ENCODE measurements around the gene B4GALT7.

B4GALT7 gene

DNA sequence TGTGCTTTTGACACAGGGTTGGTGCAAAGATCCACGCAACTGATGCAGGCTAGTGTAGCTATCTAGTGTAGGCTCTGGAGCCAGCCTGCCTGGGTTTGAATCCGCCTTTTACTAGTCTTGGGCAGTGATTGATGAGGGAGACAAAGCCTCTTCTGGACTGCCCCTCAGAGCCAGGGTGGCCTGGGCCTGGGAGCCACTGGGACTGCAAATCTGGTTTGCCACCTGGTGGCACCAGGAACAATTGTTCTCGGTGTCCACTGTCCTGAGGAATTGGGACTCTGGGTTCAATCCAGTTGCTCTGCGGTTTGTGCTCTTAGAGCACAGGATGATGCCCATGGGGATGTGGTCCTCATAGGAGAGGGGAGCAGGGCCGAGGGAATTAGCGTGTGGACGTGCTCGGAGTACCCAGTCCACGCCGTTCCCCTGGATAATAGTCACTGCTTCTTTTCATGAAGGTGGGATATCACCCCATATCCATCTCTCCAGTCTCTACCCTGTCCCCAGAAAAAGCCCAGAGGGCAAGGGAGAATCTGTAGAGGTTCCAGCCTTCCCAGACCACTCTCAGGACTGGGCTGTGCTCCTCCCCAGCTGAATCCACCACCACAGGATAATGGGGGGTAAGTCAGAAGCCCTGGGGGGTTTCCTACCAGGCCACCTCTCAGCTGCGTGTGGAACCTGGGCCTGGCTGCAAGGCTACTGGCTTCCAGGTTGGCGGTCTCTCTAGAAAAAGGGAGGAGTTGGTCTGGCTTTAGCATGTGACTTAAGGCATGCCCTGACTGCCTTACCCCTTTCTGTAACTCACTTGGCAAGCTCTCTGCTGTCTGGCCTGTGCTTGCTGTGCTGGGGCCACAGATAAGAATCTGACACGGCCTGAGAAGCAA is 1.9 kb downstream of the B4GALT7 start:
- TF ChIP-seq, protein P1, sequence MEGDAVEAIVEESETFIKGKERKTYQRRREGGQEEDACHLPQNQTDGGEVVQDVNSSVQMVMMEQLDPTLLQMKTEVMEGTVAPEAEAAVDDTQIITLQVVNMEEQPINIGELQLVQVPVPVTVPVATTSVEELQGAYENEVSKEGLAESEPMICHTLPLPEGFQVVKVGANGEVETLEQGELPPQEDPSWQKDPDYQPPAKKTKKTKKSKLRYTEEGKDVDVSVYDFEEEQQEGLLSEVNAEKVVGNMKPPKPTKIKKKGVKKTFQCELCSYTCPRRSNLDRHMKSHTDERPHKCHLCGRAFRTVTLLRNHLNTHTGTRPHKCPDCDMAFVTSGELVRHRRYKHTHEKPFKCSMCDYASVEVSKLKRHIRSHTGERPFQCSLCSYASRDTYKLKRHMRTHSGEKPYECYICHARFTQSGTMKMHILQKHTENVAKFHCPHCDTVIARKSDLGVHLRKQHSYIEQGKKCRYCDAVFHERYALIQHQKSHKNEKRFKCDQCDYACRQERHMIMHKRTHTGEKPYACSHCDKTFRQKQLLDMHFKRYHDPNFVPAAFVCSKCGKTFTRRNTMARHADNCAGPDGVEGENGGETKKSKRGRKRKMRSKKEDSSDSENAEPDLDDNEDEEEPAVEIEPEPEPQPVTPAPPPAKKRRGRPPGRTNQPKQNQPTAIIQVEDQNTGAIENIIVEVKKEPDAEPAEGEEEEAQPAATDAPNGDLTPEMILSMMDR (conservative IDR thresholded peaks at IDR 0.05; ENCODE audit: low read length) = no peak
- no peak for DNase-seq (ENCODE audit: low read depth)
- H3K4me3 ChIP-seq (ENCODE audit: low read length) = no peak overlapping the region; the same call in 1 of the 2 replicates

DNA sequence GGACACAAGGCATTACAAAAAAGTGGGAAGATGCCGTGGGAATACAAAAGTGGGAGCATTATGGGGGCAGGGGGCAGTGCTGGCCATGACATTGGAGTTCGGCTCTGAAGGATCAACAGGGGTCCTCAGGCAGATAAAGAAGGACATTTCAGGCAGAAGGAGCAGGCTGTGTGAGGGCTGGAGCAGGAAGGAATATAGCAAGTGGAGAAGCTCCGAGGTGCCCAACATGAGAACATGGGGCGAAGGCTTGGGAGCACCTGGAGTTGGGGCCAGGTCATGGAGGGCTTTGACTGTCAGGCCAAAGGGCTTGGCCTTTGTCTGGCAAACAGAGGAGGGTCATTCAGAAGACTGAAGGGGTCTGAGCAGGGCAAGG is 2.5 kb downstream of the B4GALT7 start:
- no peak for DNase-seq (ENCODE audit: low read depth)
- no peak overlapping the region for H3K4me3 ChIP-seq (ENCODE audit: low read length)
- TF ChIP-seq, protein P1 (conservative IDR thresholded peaks at IDR 0.05; ENCODE audit: low read length) = no peak

DNA sequence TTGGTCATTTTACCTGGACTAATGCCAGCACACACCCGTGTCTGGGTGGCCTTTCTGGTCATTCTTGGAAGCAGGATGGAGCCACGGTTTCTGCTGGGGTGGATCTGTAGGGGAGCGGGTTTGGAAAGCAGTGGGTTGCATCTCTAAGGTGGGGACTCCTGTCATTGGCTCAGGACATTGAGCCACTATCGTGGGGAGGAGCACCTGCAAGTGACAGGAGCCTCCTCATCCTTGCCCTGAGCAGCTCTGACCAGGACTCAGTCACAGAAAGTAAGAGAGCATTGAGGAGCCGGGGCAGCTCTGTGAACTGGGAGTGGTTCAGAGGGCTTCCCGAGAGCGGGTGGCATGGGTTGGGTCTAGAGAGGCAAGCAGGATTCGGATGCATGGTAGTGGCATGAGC is 3.7 kb downstream of the B4GALT7 start:
- no peak for DNase-seq (ENCODE audit: low read depth)
- H3K4me3 ChIP-seq (ENCODE audit: low read length) = no peak overlapping the region
- TF ChIP-seq, protein P1 (conservative IDR thresholded peaks at IDR 0.05; ENCODE audit: low read length) = no peak

DNA sequence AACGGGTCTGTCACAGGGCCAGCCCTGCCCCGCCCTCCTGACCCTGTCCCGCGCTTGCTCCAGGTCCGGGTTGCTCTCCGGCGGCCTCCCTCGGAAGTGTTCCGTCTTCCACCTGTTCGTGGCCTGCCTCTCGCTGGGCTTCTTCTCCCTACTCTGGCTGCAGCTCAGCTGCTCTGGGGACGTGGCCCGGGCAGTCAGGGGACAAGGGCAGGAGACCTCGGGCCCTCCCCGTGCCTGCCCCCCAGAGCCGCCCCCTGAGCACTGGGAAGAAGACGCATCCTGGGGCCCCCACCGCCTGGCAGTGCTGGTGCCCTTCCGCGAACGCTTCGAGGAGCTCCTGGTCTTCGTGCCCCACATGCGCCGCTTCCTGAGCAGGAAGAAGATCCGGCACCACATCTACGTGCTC is 4.2 kb downstream of the B4GALT7 start:
- DNase-seq (ENCODE audit: low read depth) = no peak
- TF ChIP-seq, protein P1 (conservative IDR thresholded peaks at IDR 0.05; ENCODE audit: low read length) = no peak
- H3K4me3 ChIP-seq (ENCODE audit: low read length) = no peak overlapping the region

DNA sequence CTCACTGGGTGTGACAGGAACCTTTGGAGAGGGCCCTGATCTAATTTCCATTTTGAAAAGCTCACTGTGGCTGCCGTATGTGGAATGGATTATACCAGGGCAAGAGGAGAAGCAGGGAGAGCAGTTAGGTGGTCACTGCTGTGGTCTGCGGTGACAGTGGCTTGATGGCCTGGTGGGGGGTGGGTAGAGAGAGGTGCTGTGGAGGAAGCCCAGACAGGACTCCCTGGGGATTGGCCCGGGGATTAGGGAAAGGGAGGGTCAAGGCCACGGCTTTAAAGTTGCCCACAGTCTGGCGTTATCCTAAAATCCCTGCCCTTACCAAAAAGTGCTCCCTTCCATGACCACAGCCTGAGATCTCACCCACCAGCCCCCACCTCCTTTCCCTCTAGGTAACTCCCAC is 4.7 kb downstream of the B4GALT7 start:
- no peak overlapping the region for H3K4me3 ChIP-seq (ENCODE audit: low read length)
- TF ChIP-seq, protein P1 (conservative IDR thresholded peaks at IDR 0.05; ENCODE audit: low read length) = no peak
- DNase-seq (ENCODE audit: low read depth) = no peak

DNA sequence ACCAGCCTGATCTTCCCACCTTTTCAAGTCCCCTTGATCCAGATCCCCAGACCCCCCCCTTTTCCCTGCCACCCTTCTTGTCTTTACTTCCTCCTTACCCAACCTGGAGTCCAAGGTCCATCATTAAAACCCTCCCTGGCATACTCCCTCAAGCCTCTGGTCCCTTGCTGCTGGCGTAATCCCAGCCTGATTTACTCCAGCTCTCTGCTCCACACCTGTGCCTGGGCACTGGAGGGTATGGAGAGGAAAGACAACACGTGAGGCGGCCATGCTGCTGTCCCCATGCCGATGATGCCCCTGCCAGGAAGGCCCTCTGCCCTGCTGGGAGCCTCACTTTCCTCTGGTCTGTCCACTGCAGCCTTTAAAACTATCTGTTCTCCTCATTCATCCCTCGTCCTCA is 5.1 kb downstream of the B4GALT7 start:
- TF ChIP-seq, protein P1 (conservative IDR thresholded peaks at IDR 0.05; ENCODE audit: low read length) = no peak
- H3K4me3 ChIP-seq (ENCODE audit: low read length) = no peak overlapping the region
- no peak for DNase-seq (ENCODE audit: low read depth)

DNA sequence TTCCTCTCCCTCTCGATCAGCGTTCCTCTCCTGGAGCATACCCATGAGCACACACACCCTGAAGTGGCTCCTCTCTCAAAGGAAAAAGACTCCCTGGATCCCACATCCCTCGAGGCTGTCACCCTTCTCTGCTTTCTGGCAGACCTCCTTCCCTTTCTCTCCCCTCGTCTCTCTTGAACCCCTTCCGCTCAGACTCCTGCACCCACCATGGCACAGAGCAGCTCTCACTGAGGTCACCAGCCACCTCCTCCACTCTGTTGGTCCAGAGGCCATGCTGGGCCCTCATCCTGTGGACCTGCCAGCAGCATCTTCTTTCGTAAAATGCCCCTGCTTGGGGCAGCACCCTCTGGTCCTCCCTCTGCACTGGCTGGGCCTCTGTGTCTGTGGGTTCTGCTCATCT is 5.7 kb downstream of the B4GALT7 start:
- TF ChIP-seq, protein P1 (conservative IDR thresholded peaks at IDR 0.05; ENCODE audit: low read length) = no peak

More for the DNA sequence above, 5.7 kb downstream of the B4GALT7 start:
- H3K4me3 ChIP-seq (ENCODE audit: low read length) = no peak overlapping the region
- no peak for DNase-seq (ENCODE audit: low read depth)
